ENCODE measurements around the gene SLC38A7. TPM values are rescaled to one million over a fixed set of nuclear protein-coding genes. Genes with fewer than 3 reads are reported as not detected.

The SLC38A7 gene
- total and polyA plus RNA-seq, 2 of the 13 experiments (the other 11 are each of a cell fraction or from before 2014, with no cell fraction given) = 13.2 to 14.1 TPM

DNA sequence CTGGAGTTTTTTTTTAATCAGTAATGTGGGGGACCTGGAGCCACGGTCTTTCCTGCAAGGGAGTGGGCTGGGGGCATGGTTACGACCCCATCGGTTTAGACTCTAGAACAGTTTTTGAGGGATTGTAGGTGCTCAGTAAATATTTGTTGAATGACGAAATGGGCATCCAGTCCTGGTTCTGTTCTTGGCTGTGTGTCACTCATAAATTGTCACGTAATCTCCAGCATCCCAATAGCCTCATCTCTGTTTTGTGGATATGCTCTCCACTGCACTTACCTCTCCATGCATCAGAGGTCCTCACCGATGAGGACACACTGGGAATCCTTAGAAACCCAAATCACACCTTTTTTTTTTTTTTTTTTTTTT, 497 bp upstream of the SLC38A7 start (continued):
- TF ChIP-seq ZNF354B (CRISPR knock-in tag; IDR thresholded peaks at IDR 0.05) = 0 out of 2 replicates have a peak, but pooled peaks have one; percentile 40
- TF ChIP-seq, protein P1, sequence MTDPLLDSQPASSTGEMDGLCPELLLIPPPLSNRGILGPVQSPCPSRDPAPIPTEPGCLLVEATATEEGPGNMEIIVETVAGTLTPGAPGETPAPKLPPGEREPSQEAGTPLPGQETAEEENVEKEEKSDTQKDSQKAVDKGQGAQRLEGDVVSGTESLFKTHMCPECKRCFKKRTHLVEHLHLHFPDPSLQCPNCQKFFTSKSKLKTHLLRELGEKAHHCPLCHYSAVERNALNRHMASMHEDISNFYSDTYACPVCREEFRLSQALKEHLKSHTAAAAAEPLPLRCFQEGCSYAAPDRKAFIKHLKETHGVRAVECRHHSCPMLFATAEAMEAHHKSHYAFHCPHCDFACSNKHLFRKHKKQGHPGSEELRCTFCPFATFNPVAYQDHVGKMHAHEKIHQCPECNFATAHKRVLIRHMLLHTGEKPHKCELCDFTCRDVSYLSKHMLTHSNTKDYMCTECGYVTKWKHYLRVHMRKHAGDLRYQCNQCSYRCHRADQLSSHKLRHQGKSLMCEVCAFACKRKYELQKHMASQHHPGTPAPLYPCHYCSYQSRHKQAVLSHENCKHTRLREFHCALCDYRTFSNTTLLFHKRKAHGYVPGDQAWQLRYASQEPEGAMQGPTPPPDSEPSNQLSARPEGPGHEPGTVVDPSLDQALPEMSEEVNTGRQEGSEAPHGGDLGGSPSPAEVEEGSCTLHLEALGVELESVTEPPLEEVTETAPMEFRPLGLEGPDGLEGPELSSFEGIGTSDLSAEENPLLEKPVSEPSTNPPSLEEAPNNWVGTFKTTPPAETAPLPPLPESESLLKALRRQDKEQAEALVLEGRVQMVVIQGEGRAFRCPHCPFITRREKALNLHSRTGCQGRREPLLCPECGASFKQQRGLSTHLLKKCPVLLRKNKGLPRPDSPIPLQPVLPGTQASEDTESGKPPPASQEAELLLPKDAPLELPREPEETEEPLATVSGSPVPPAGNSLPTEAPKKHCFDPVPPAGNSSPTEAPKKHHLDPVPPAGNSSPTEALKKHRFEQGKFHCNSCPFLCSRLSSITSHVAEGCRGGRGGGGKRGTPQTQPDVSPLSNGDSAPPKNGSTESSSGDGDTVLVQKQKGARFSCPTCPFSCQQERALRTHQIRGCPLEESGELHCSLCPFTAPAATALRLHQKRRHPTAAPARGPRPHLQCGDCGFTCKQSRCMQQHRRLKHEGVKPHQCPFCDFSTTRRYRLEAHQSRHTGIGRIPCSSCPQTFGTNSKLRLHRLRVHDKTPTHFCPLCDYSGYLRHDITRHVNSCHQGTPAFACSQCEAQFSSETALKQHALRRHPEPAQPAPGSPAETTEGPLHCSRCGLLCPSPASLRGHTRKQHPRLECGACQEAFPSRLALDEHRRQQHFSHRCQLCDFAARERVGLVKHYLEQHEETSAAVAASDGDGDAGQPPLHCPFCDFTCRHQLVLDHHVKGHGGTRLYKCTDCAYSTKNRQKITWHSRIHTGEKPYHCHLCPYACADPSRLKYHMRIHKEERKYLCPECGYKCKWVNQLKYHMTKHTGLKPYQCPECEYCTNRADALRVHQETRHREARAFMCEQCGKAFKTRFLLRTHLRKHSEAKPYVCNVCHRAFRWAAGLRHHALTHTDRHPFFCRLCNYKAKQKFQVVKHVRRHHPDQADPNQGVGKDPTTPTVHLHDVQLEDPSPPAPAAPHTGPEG (CRISPR knock-in tag; IDR thresholded peaks at IDR 0.05) = no peak
- TF ChIP-seq PHF5A (CRISPR knock-in tag; IDR thresholded peaks at IDR 0.05; ENCODE audit: low read depth, unreplicated experiment) = no peak
- TF ChIP-seq ZNF724P (CRISPR knock-in tag; IDR thresholded peaks at IDR 0.05; ENCODE audit: borderline replicate concordance) = no peak
- TF ChIP-seq ZFP36L2 (CRISPR knock-in tag; IDR thresholded peaks at IDR 0.05) = no peak
- TF ChIP-seq ZNF616 (CRISPR knock-in tag; IDR thresholded peaks at IDR 0.05; ENCODE audit: low read depth) = no peak
- no peak for TF ChIP-seq SSRP1 (CRISPR knock-in tag; IDR thresholded peaks at IDR 0.05)
- TF ChIP-seq SALL2 (CRISPR knock-in tag; IDR thresholded peaks at IDR 0.05) = no peak
- TF ChIP-seq TCF12 (IDR thresholded peaks at IDR 0.05) = no peak
- TF ChIP-seq TCF12 (CRISPR knock-in tag; IDR thresholded peaks at IDR 0.05) = peak; percentile 59; the same call in 1 of the 2 replicates
- peak; percentile 24; the same call in 1 of the 2 replicates for TF ChIP-seq GATAD2A (CRISPR knock-in tag; IDR thresholded peaks at IDR 0.05)
- TF ChIP-seq ZNF362 (CRISPR knock-in tag; IDR thresholded peaks at IDR 0.05; ENCODE audit: borderline replicate concordance) = peak; percentile 72
- TF ChIP-seq, protein P2, sequence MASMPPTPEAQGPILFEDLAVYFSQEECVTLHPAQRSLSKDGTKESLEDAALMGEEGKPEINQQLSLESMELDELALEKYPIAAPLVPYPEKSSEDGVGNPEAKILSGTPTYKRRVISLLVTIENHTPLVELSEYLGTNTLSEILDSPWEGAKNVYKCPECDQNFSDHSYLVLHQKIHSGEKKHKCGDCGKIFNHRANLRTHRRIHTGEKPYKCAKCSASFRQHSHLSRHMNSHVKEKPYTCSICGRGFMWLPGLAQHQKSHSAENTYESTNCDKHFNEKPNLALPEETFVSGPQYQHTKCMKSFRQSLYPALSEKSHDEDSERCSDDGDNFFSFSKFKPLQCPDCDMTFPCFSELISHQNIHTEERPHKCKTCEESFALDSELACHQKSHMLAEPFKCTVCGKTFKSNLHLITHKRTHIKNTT (CRISPR knock-in tag; IDR thresholded peaks at IDR 0.05) = no peak
- TF ChIP-seq MEIS2 (CRISPR knock-in tag; IDR thresholded peaks at IDR 0.05) = no peak
- peak; percentile 12; the same call in 1 of the 2 replicates for TF ChIP-seq ZNF792 (CRISPR knock-in tag; IDR thresholded peaks at IDR 0.05)
- no peak for TF ChIP-seq SAP130 (CRISPR knock-in tag; IDR thresholded peaks at IDR 0.05; ENCODE audit: low read depth)
- TF ChIP-seq ZNF558 (CRISPR knock-in tag; IDR thresholded peaks at IDR 0.05; ENCODE audit: borderline replicate concordance) = no peak
- peak; percentile 5 for TF ChIP-seq ASH2L (IDR thresholded peaks at IDR 0.05; ENCODE audit: insufficient read length, low read depth, low read length)
- TF ChIP-seq ZBTB39 (CRISPR knock-in tag; IDR thresholded peaks at IDR 0.05) = no peak

All from HepG2 (cell line).